Measurements from ENCODE around the gene XXYLT1. TPM values are rescaled to one million over a fixed set of nuclear protein-coding genes. Genes with fewer than 3 reads are reported as not detected.

The XXYLT1 gene
- total and polyA plus RNA-seq, 12 donors: 6.2 to 14.6 (median 9.3) TPM

DNA sequence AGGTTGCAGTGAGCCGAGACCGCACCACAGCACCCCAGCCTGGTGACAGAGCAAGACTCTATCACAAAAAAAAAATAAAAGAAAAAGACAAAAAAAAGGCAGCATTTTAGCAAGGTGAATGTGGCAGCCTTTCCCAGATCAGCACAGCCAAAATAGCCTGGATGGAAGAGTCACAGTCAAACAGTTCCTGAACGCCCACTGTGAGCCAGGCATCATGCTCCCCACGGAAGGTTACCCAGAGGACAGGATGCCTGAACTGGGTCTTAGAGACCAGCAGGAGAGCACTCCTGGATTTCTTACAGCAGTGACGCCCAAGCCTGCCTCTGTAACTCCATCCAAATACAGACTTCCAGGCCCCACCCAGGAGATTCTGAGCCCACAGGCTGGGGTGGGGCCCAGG is 4.5 kb downstream of the XXYLT1 start:
- 80 to 93% (median 88%) methylated on average over 4 to 5 of the region's 5 CpGs for WGBS, 4 donors

GRCh38 chr3:195265363-195265976 is 5.5 kb downstream of the XXYLT1 start:
- peaks cover 0 to 6% of the 10 kb centered on the region in 2 donors for H3K36me3 ChIP-seq (replicated peaks in 1 of 2)
- no peak overlapping the region for H3K4me3 ChIP-seq
- H3K9me3 ChIP-seq (replicated peaks in 1 of 3): no peaks in the 10 kb centered on the region
- intact Hi-C loops (cut with DNase I): no loop called here
- WGBS, 4 donors: 92 to 96% (median 94%) methylated on average over 9 to 13 of the region's 13 CpGs
- DNase-seq: no peak
- H3K4me1 ChIP-seq (replicated peaks in 1 of 2): peaks cover 8 to 27% of the 10 kb centered on the region in 2 donors
- no peak for TF ChIP-seq POLR2A (IDR thresholded peaks at IDR 0.05)
- no peak for TF ChIP-seq CTCF (IDR thresholded peaks at IDR 0.05)
- H3K27me3 ChIP-seq: no peaks in the 10 kb centered on the region
- no peak overlapping the region for H3K27ac ChIP-seq

More for the DNA sequence above, 4.5 kb downstream of the XXYLT1 start:
- peaks cover 9 to 22% of the 10 kb centered on the region in 2 donors for H3K4me1 ChIP-seq (replicated peaks in 1 of 2)
- no peaks in the 10 kb centered on the region for H3K9me3 ChIP-seq (replicated peaks in 1 of 3)
- H3K27me3 ChIP-seq: no peaks in the 10 kb centered on the region
- H3K27ac ChIP-seq: no peak overlapping the region
- no peak for DNase-seq
- TF ChIP-seq POLR2A (IDR thresholded peaks at IDR 0.05) (no peak), CTCF (IDR thresholded peaks at IDR 0.05) (no peak)
- H3K4me3 ChIP-seq: no peak overlapping the region
- intact Hi-C loops (cut with DNase I): no loop called here
- peaks cover 0 to 6% of the 10 kb centered on the region in 2 donors for H3K36me3 ChIP-seq (replicated peaks in 1 of 2)

DNA sequence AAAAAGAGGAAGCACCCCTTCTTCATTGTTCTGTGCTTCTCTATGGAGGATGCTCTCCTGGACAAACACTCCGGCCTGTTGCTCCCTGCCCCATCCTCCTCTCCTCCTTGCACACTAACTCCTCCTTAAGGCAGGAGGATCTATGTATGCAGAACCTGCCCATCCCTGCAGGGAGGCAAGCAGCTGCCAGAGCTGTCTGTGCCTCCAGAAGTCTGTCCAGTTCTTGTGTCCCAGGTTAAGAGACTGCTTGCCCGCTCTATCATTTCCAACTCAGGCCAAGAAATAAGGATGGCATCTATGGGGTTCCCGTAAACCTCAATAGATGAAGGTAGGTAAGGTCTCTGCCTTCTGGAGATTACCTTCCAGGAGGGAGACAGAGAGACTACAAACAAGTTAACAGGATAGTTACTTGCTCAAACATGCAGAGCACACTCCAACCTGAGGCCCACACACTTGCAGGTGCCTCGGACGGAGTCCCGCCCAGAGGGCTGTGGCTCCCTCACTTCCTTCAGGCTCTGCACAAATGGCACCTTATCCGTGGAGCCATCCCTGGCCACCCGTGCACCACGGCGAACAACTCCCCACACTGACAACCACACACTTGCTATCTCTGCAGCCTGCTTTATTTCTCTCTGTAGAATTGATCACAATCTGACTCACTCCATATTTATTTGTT is 6.9 kb downstream of the XXYLT1 start:
- no peak for DNase-seq
- intact Hi-C loops (cut with DNase I): no loop called here

More for the DNA sequence above, 6.9 kb downstream of the XXYLT1 start:
- Histone ChIP-seq H3K4me1 (replicated peaks in 1 of 2) (peaks cover 9 to 19% of the 10 kb centered on the region in 2 donors), H3K27me3 (no peaks in the 10 kb centered on the region), H3K9me3 (replicated peaks in 1 of 3) (no peaks in the 10 kb centered on the region), H3K36me3 (replicated peaks in 1 of 2) (peaks cover 0 to 6% of the 10 kb centered on the region in 2 donors), H3K27ac (no peak overlapping the region), H3K4me3 (no peak overlapping the region)
- TF ChIP-seq CTCF (IDR thresholded peaks at IDR 0.05): no peak
- TF ChIP-seq POLR2A (IDR thresholded peaks at IDR 0.05): no peak
- 88 to 94% (median 92%) methylated on average over 9 to 10 of the region's 10 CpGs for WGBS, 4 donors

Measured in adrenal gland (tissue), 12 donors.